Measurements from ENCODE around the gene PCBP2. TPM values are rescaled to one million over a fixed set of nuclear protein-coding genes. Genes with fewer than 3 reads are reported as not detected.

Gene PCBP2
- total and polyA plus RNA-seq, 2 donors (not counting 3 experiments of a cell fraction or from before 2014, with no cell fraction given) = 526 to 995 TPM

GRCh38 chr12:53501615-53502181 is 49.8 kb downstream of the PCBP2 start:
- peaks cover 0 to 24% of the 10 kb centered on the region in 2 experiments for H3K36me3 ChIP-seq (ENCODE audit: control insufficient read depth in 2 of 2, extremely low read depth in 1 of 2, insufficient read depth in 2 of 2, low read length in 2 of 2)
- H3K27ac ChIP-seq (ENCODE audit: insufficient read depth, low read depth, low read length) = peak overlapping the region; percentile 52
- no peaks in the 10 kb centered on the region for H4K20me1 ChIP-seq (replicated peaks; ENCODE audit: control insufficient read depth, extremely low read depth, insufficient read depth, low read length)
- TSS peak; percentile 46 for BruUV-seq (replicated peaks)
- H3K4me2 ChIP-seq (ENCODE audit: insufficient read depth, low read length) = peak overlapping the region; percentile 74
- H3K27me3 ChIP-seq (ENCODE audit: control insufficient read depth in 2 of 2, insufficient read depth in 2 of 2, low read length in 2 of 2) = no peaks in the 10 kb centered on the region
- peak overlapping the region; percentile 64 for H3K9ac ChIP-seq (replicated peaks; ENCODE audit: extremely low read depth, insufficient read depth, low read length)
- POLR2A ChIA-PET = interaction anchor here (0.7 to 1.6 kb wide), 7 partner anchors 13 to 206 kb away, joined by 3 to 8 read pairs (median 5); partner anchors contain the start of genes PFDN5 and SP1
- H3K9me3 ChIP-seq (replicated peaks; ENCODE audit: control insufficient read depth, insufficient read depth, low read length) = no peaks in the 10 kb centered on the region
- H3K4me3 ChIP-seq (replicated peaks in 1 of 3; ENCODE audit: insufficient read depth in 1 of 3, low read depth in 1 of 3, low read length in 3 of 3) = peak overlapping the region; percentile 2 to 54 (median 49)
- dilution Hi-C loops (cut with MboI; ENCODE audit: extremely low pct_ligation_motif_present, low sequenced_read_pairs) (no loop called here), intact Hi-C loops (cut with micrococcal nuclease) (loop anchor here (1.0 to 5.0 kb wide), 5 partner anchors 8 to 279 kb away; partner anchors contain the start of genes AAAS, ATP5MC2 and PCBP2)
- H3K9me1 ChIP-seq (replicated peaks; ENCODE audit: control insufficient read depth, extremely low read depth, insufficient read depth, low read length) = no peaks in the 10 kb centered on the region
- TF ChIP-seq POLR2A (IDR thresholded peaks at IDR 0.05; ENCODE audit: low read depth, low read length) = peak; percentile 73
- no peak for TF ChIP-seq EZH2 (IDR thresholded peaks at IDR 0.05; ENCODE audit: borderline replicate concordance, low read depth, low read length, severe bottlenecking)
- peaks cover 15% of the 10 kb centered on the region for H3K79me2 ChIP-seq (ENCODE audit: control insufficient read depth, insufficient read depth, low read length)
- FAIRE-seq (peak; percentile 48), DNase-seq (ENCODE audit: low read depth, low spot score) (no peak)
- CTCF ChIA-PET = interaction anchor here (0.6 to 2.5 kb wide), 9 partner anchors 9 to 206 kb away, joined by 3 to 12 read pairs (median 4); partner anchors contain the start of gene PFDN5
- H3K4me1 ChIP-seq (ENCODE audit: control insufficient read depth, extremely low read depth, insufficient read depth, low read length) = peaks cover 32% of the 10 kb centered on the region
- peak overlapping the region; percentile 60 for H2AFZ ChIP-seq (ENCODE audit: low read depth, low read length)

- ChIA-PET POLR2A (no interaction called here), CTCF (interaction anchor here (0.5 to 1.2 kb wide), 3 partner anchors 12 to 150 kb away, joined by 3 to 4 read pairs (median 3); no protein-coding TSS in a partner anchor)
- intact Hi-C loops (cut with micrococcal nuclease) = loop anchor here (5.0 kb wide), 1 partner anchor 280 kb away; no protein-coding TSS in a partner anchor
- TF ChIP-seq FOS (IDR thresholded peaks at IDR 0.05; ENCODE audit: borderline replicate concordance, insufficient read depth, low read length) = no peak
- TF ChIP-seq, protein P1, sequence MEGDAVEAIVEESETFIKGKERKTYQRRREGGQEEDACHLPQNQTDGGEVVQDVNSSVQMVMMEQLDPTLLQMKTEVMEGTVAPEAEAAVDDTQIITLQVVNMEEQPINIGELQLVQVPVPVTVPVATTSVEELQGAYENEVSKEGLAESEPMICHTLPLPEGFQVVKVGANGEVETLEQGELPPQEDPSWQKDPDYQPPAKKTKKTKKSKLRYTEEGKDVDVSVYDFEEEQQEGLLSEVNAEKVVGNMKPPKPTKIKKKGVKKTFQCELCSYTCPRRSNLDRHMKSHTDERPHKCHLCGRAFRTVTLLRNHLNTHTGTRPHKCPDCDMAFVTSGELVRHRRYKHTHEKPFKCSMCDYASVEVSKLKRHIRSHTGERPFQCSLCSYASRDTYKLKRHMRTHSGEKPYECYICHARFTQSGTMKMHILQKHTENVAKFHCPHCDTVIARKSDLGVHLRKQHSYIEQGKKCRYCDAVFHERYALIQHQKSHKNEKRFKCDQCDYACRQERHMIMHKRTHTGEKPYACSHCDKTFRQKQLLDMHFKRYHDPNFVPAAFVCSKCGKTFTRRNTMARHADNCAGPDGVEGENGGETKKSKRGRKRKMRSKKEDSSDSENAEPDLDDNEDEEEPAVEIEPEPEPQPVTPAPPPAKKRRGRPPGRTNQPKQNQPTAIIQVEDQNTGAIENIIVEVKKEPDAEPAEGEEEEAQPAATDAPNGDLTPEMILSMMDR (IDR thresholded peaks at IDR 0.05; ENCODE audit: extremely low read depth in 1 of 2, insufficient read depth in 1 of 2, low read depth in 1 of 2, low read length in 2 of 2) = no peak
- TF ChIP-seq POLR2A (IDR thresholded peaks at IDR 0.05; ENCODE audit: low read depth, low read length) = no peak
- FAIRE-seq (peak; percentile 55), DNase-seq (ENCODE audit: low read depth, low spot score) (peak; percentile 51)
- H3K27me3 ChIP-seq (ENCODE audit: control insufficient read depth in 2 of 2, insufficient read depth in 2 of 2, low read length in 2 of 2) = no peaks in the 10 kb centered on the region
- H3K9ac ChIP-seq (replicated peaks; ENCODE audit: extremely low read depth, insufficient read depth, low read length) = peak overlapping the region; percentile 64
- H2AFZ ChIP-seq (ENCODE audit: low read depth, low read length) = no peak overlapping the region
- no peaks in the 10 kb centered on the region for H3K9me3 ChIP-seq (replicated peaks; ENCODE audit: control insufficient read depth, insufficient read depth, low read length)
- H3K27ac ChIP-seq (ENCODE audit: insufficient read depth, low read depth, low read length) = peak overlapping the region; percentile 7
- no peaks in the 10 kb centered on the region for H4K20me1 ChIP-seq (replicated peaks; ENCODE audit: control insufficient read depth, extremely low read depth, insufficient read depth, low read length)
- peak overlapping the region; percentile 74 for H3K4me2 ChIP-seq (ENCODE audit: insufficient read depth, low read length)
- H3K79me2 ChIP-seq (ENCODE audit: control insufficient read depth, insufficient read depth, low read length) = peaks cover 15% of the 10 kb centered on the region
- H3K36me3 ChIP-seq (ENCODE audit: control insufficient read depth in 2 of 2, extremely low read depth in 1 of 2, insufficient read depth in 2 of 2, low read length in 2 of 2) = peaks cover 0 to 29% of the 10 kb centered on the region in 2 experiments
- peaks cover 32% of the 10 kb centered on the region for H3K4me1 ChIP-seq (ENCODE audit: control insufficient read depth, extremely low read depth, insufficient read depth, low read length)
- BruUV-seq (replicated peaks) = no TSS peak
- dilution Hi-C loops (cut with MboI; ENCODE audit: extremely low pct_ligation_motif_present, low sequenced_read_pairs) = no loop called here
- no peaks in the 10 kb centered on the region for H3K9me1 ChIP-seq (replicated peaks; ENCODE audit: control insufficient read depth, extremely low read depth, insufficient read depth, low read length)
- H3K4me3 ChIP-seq (replicated peaks in 1 of 3; ENCODE audit: insufficient read depth in 1 of 3, low read depth in 1 of 3, low read length in 3 of 3) = peak overlapping the region in 2 of 3 experiments; percentile 49 to 54
Observed at GRCh38 chr12:53502331-53502730, 50.4 kb downstream of the PCBP2 start.

Measured in endothelial cell of umbilical vein (primary cell).